Thyroid gland (tissue), 4 donors: Measurements from ENCODE around the gene HOXD10.

Experiments
- CTCF ChIP-seq, 6 experiments: fragments of 200-600 bp in 3 of 6; fragments of 450-650 bp in 3 of 6; sonication (generic) in 3 of 6; IDR thresholded peaks; one replicate each; pipeline ENCODE4 v1.5.1; 2016 to 2019; ENCODE audit warnings: antibody characterized with exemption in 6 of 6, mild to moderate bottlenecking in 2 of 6, inconsistent platforms in 1 of 6, moderate library complexity in 1 of 6
- POLR2A ChIP-seq, 2 donors: fragments of 450-650 bp; IDR thresholded peaks; one replicate each; pipeline ENCODE4 v1.6.1; 2017; ENCODE audit warnings: antibody characterized with exemption in 2 of 2, mild to moderate bottlenecking in 2 of 2, moderate library complexity in 1 of 2

DNA sequence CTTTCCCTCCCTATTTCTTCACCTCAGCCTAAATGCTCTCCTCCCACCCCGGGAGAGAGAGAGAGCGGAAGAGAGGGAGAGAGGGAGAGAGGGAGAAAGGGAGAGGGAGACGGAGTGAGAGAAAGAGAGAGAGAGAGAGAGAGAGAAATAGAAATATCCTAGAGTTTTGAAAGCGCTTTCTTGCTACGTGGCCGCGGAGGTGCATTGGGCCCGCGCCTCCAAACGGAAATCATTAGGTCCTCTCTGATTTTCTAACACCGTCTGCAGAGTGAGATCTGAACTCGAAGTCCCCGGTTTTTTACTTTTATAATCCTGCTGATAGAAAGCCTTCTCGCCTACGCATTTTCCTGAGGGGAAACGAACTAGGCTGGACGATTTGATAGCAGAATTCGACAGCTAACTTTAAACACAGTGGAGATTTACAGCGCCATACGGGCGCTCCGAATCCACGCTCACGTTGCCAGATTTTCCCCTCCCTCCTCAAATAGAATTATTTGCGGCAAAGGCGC, 31.9 kb upstream of the HOXD10 start:
- TF ChIP-seq CTCF (IDR thresholded peaks at IDR 0.05), result no peak
- TF ChIP-seq POLR2A (IDR thresholded peaks at IDR 0.05), result no peak
